ENCODE measurements around the gene TAAR9. TPM values are rescaled to one million over a fixed set of nuclear protein-coding genes. Genes with fewer than 3 reads are reported as not detected.

TAAR9 gene
- polyA plus RNA-seq, 3 donors = not detected

DNA sequence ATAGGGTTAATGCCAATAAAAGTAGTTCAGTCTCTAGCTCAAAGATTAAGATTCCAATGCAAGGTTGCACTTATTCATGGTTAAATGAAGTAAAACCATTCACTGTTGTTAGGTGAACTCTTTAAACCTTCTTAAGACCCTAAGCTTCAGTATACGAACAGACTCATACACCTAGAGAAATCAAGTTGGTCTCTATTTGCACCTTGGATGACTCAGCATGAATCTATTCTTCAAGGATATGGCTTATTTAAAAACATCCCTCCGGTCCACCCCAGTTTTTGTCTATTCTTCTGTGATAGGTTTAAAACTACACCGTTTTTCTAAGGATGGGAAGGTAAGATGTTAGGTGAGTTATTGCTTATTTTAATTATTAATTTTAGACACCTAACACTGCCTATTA is 932 bp upstream of the TAAR9 start:
- H3K9me3 ChIP-seq (replicated peaks in 1 of 2; ENCODE audit: control insufficient read depth in 1 of 2, insufficient read depth in 1 of 2, low read length in 2 of 2) = no peaks in the 10 kb centered on the region
- Mint-ChIP-seq H3K27me3 (ENCODE audit: low read depth in 3 of 3) (peaks cover 6 to 24% (median 8%) of the 10 kb centered on the region in 3 donors), H3K9me3 (peaks cover 3 to 9% (median 5%) of the 10 kb centered on the region in 7 donors), H3K4me1 (peaks cover 5% of the 10 kb centered on the region), H3K4me3 (no peak overlapping the region), H3K36me3 (no peaks in the 10 kb centered on the region), H3K27ac (no peak overlapping the region)
- 80% methylated on average over 1 of the region's 3 CpGs for WGBS (ENCODE audit: insufficient coverage)
- TF ChIP-seq, protein P1, sequence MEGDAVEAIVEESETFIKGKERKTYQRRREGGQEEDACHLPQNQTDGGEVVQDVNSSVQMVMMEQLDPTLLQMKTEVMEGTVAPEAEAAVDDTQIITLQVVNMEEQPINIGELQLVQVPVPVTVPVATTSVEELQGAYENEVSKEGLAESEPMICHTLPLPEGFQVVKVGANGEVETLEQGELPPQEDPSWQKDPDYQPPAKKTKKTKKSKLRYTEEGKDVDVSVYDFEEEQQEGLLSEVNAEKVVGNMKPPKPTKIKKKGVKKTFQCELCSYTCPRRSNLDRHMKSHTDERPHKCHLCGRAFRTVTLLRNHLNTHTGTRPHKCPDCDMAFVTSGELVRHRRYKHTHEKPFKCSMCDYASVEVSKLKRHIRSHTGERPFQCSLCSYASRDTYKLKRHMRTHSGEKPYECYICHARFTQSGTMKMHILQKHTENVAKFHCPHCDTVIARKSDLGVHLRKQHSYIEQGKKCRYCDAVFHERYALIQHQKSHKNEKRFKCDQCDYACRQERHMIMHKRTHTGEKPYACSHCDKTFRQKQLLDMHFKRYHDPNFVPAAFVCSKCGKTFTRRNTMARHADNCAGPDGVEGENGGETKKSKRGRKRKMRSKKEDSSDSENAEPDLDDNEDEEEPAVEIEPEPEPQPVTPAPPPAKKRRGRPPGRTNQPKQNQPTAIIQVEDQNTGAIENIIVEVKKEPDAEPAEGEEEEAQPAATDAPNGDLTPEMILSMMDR (IDR thresholded peaks at IDR 0.05) = no peak
- no peaks in the 10 kb centered on the region for H3K4me1 ChIP-seq (ENCODE audit: control insufficient read depth in 1 of 2, insufficient read depth in 2 of 2, low read length in 2 of 2)
- no peak overlapping the region for H3K4me2 ChIP-seq (replicated peaks; ENCODE audit: extremely low read depth, low read length, poor library complexity, severe bottlenecking)
- no peak for DNase-seq
- no peaks in the 10 kb centered on the region for H3K79me2 ChIP-seq (ENCODE audit: insufficient read depth, low read length)
- H3K36me3 ChIP-seq (replicated peaks in 1 of 2; ENCODE audit: control insufficient read depth in 1 of 2, insufficient read depth in 2 of 2, low read length in 2 of 2) = no peaks in the 10 kb centered on the region
- no peak overlapping the region for H3K27ac ChIP-seq (ENCODE audit: low read depth in 1 of 2, low read length in 2 of 2)
- H3K4me3 ChIP-seq (replicated peaks in 1 of 3; ENCODE audit: low read depth in 2 of 3, low read length in 3 of 3) = no peak overlapping the region
- intact Hi-C loops (cut with micrococcal nuclease) = no loop called here
- H3K27me3 ChIP-seq (ENCODE audit: control insufficient read depth in 2 of 2, insufficient read depth in 2 of 2, low read length in 2 of 2) = peaks cover 3 to 8% of the 10 kb centered on the region in 2 donors
- H3K9ac ChIP-seq (ENCODE audit: insufficient read depth, low read length, poor library complexity, severe bottlenecking) = no peak overlapping the region
- H4K20me1 ChIP-seq (ENCODE audit: insufficient read depth, low read length) = no peaks in the 10 kb centered on the region
- no peak overlapping the region for H2AFZ ChIP-seq (ENCODE audit: insufficient read depth, low read depth, low read length, poor library complexity, severe bottlenecking)

DNA sequence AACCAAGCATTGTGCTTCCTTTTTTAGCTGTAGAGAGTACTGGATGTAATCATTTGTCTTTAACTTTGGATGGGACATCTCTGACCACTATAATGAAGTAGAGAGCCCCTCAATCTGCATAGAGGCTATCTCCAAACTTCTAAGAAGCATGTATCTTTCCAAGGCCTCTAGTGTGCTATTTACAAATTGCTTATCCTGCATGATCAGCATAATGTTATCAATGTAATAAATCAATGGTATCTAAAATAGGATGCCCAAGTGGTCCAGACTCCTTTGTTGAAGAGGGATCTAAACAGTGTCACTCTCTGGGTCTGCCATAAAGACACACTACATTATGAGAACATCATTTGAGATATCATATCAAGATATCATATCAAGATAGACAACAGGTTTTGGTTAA is 6.7 kb downstream of the TAAR9 start:
- H3K36me3 Mint-ChIP-seq = no peaks in the 10 kb centered on the region
- H3K27ac ChIP-seq (ENCODE audit: low read depth in 1 of 2, low read length in 2 of 2) = no peak overlapping the region
- peaks cover 2 to 15% (median 6%) of the 10 kb centered on the region in 3 donors for H3K27me3 Mint-ChIP-seq (ENCODE audit: low read depth in 3 of 3)
- H3K9ac ChIP-seq (ENCODE audit: insufficient read depth, low read length, poor library complexity, severe bottlenecking) = no peak overlapping the region
- H3K27ac Mint-ChIP-seq = no peak overlapping the region
- no peak overlapping the region for H3K4me3 Mint-ChIP-seq
- no peak overlapping the region for H3K4me3 ChIP-seq (replicated peaks in 1 of 3; ENCODE audit: low read depth in 2 of 3, low read length in 3 of 3)
- H3K27me3 ChIP-seq (ENCODE audit: control insufficient read depth in 2 of 2, insufficient read depth in 2 of 2, low read length in 2 of 2) = peaks cover 3 to 16% of the 10 kb centered on the region in 2 donors
- H2AFZ ChIP-seq (ENCODE audit: insufficient read depth, low read depth, low read length, poor library complexity, severe bottlenecking) = no peak overlapping the region
- H3K36me3 ChIP-seq (replicated peaks in 1 of 2; ENCODE audit: control insufficient read depth in 1 of 2, insufficient read depth in 2 of 2, low read length in 2 of 2) = no peaks in the 10 kb centered on the region
- intact Hi-C loops (cut with micrococcal nuclease) = loop anchor here in 1 of 2 donors (10.0 kb wide), 1 partner anchor 1370 kb away; no protein-coding TSS in a partner anchor
- no peaks in the 10 kb centered on the region for H4K20me1 ChIP-seq (ENCODE audit: insufficient read depth, low read length)
- TF ChIP-seq, protein P1 (IDR thresholded peaks at IDR 0.05) = no peak
- no peaks in the 10 kb centered on the region for H3K79me2 ChIP-seq (ENCODE audit: insufficient read depth, low read length)
- no peaks in the 10 kb centered on the region for H3K9me3 ChIP-seq (replicated peaks in 1 of 2; ENCODE audit: control insufficient read depth in 1 of 2, insufficient read depth in 1 of 2, low read length in 2 of 2)
- H3K4me1 Mint-ChIP-seq = no peaks in the 10 kb centered on the region
- DNase-seq = no peak
- H3K9me3 Mint-ChIP-seq = no peaks in the 10 kb centered on the region
- H3K4me2 ChIP-seq (replicated peaks; ENCODE audit: extremely low read depth, low read length, poor library complexity, severe bottlenecking) = no peak overlapping the region
- no peaks in the 10 kb centered on the region for H3K4me1 ChIP-seq (ENCODE audit: control insufficient read depth in 1 of 2, insufficient read depth in 2 of 2, low read length in 2 of 2)

All from CD14-positive monocyte (primary cell).